Ovary (tissue), 3 donors: ENCODE measurements around the gene PTGER1.
A peak's percentile ranks its signal among the peaks of the same experiment; 100 is the strongest.

Experiments used
- CTCF ChIP-seq, 3 donors: fragments of 450-650 bp in 2 of 3; fragments of 200-600 bp in 1 of 3; IDR thresholded peaks; one replicate each; pipeline versions ENCODE4 v1.5.1 to v1.8.0; 2016 to 2022; ENCODE audit warnings: antibody characterized with exemption in 3 of 3, mild to moderate bottlenecking in 1 of 3
- EP300 ChIP-seq: sonication (generic); formaldehyde crosslinking; IDR thresholded peaks from one replicate; pipeline ENCODE4 v1.6.1; 2017; ENCODE audit warnings: antibody characterized with exemption
- POLR2A ChIP-seq: fragments of 450-650 bp; IDR thresholded peaks from one replicate; pipeline ENCODE4 v1.6.1; 2017; ENCODE audit warnings: antibody characterized with exemption, mild to moderate bottlenecking, moderate library complexity
- donor health status: DM: no; HTN: no; CAD: no.

- TF ChIP-seq POLR2A = peak; percentile 4
- no peak for TF ChIP-seq CTCF (IDR thresholded peaks at IDR 0.05)
- TF ChIP-seq EP300 = no peak
These were observed 21.1 kb upstream of the PTGER1 start, which contains the start of gene GIPC1 for GRCh38 chr19:14496029-14496833.
